GM18526 (cell line): Measurements from ENCODE around the gene P4HB.

Experiments
- POLR2A ChIP-seq: IDR thresholded peaks from 3 replicates; pipeline ENCODE4 v1.6.1; 2011; ENCODE audit not compliant: insufficient read length; ENCODE audit errors: extremely low read depth

Gene P4HB

DNA sequence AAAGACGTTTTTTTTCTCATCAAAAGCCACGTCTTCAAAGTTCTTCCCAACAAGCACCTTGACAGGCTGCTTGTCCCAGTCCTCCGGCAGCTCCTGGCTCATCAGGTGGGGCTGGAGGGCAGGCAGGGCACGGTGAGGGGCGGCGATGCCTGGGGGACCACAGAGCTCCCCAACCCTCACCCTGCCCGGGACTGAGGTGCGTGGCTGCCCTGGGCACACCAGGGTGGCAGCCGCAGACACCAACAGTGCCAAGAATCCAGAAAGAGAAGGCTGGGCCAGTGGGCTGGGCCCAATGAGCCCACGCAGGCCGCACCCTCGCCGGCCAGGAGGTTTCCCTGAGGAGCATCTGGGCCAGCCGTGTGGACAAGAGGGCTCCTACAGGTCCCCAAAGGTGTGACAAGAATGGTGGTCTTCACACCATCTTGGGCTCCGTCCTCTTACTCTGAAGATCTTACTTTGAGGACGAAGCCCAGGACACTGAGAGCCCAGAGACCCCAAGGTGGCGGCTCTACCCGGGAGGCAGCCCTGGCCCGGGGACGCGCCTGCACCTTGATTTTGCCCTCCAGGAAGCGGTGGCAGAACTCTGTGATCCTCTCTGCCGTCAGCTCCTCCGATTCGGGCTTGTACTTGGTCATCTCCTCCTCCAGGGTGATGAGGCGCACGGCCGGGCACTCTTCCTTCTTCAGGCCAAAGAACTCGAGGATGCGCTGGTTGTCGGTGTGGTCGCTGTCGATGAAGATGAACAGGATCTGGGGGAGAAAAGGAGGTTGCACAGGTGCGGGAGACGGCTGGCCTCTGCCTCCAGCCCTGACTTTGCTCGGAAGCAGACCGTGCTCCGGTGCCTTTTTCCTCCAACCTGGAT lies 14.2 kb downstream of the P4HB start:
- TF ChIP-seq POLR2A: no peak

DNA sequence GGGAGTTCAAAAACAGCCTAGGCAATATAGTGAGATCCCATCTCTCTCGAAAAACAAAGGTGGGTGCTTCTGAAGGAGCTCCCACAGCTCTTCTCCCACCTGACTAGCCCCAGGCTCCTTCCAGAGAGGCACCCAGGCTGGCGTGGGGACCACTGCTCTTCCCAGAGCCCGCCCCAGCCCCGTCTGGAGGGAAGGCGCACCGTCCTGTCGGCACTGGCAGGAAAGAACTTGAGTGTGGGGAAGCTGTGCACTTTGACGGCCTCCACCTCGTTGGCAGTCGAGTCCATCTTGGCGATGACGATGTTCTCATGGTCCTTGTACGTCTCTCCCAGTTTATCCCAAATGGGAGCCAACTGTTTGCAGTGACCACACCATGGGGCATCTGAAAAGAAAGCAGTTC lies 15.0 kb downstream of the P4HB start:
- TF ChIP-seq POLR2A: no peak

GRCh38 chr17:81844887-81845286 lies 15.4 kb downstream of the P4HB start:
- no peak for TF ChIP-seq POLR2A

GRCh38 chr17:81844327-81844851 lies 15.9 kb downstream of the P4HB start:
- TF ChIP-seq POLR2A: no peak

DNA sequence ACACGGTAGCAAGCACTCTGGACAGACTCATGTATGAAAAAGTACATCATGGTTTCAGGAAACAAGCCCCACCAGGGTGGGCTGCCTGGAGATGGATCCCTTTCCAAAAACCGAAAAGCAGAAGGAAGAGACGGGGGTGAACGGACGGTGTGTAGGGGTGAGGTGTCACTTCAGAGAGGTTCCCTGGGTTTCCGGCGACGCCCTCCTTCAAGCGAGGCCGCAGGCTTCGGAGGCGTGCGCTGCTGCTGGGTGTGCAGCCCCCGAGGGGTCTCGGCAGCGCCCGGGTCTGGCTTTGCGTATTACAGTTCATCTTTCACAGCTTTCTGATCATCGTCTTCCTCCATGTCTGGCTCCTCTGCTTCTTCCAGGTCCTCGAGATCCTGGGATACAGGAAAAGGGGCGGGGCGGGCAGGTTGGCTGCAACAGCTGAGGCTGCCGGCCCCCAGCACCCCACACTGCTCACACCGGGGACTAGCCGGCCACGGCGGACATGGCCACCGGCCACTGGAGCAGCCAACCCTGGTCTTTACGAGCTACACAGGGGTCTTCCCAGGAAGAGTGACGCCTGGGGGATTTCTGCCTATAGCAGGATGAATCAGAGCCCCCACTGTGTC lies 16.5 kb downstream of the P4HB start:
- no peak for TF ChIP-seq POLR2A

DNA sequence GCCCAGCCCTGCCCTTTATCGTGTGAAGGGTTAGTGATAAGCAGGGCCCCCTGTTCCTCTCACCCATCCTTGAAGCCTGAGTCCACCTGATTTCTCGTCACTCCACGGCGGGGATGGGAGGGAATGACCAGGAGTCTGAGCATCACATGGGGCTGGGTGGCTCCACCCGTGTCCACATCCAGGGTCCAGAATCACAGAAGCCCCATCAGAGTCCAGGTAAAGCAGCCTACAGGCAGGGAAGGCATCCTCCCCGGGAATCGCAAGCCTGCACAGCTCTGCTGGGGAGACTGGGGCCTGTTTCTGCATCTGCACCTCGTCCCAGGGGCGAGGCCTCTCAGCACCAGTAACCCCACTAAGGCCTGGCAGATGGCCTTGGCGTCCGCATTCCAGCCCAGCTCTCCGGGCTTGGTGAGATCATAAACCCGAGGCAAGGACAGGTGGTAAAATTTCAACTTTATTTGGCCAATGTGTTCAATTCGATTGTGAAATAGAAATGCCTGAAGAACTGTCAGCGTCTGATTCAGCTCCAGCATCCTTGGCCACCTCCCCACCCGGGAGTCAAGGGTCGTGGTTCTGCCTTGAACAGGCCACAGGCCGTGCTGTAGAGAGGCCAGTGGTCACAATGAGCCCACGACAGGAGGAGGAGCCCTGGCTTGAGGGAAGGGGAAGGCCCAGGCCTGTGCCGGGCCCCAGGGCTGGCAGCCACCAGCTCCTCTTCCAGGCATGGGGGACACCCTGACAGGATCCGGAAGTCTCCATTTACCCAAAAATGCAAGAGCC lies 17.4 kb downstream of the P4HB start:
- no peak for TF ChIP-seq POLR2A

DNA sequence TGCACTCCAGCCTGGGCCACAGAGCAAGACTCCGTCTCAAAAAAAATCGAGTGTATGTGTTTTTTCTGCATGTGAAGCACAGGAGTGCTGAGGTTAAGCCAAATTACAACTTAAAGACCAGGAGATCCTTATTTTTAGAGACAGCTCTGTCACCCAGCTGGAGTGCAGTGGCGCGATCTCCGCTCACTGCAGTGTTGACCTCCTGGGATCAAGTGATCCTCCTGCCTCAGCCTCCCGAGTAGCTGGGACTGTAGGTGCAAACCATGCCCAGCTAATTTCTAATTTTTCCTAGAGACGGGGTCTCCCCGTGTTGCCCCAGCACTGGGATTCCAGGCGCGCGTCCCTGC lies 18.0 kb downstream of the P4HB start:
- TF ChIP-seq POLR2A: no peak

DNA sequence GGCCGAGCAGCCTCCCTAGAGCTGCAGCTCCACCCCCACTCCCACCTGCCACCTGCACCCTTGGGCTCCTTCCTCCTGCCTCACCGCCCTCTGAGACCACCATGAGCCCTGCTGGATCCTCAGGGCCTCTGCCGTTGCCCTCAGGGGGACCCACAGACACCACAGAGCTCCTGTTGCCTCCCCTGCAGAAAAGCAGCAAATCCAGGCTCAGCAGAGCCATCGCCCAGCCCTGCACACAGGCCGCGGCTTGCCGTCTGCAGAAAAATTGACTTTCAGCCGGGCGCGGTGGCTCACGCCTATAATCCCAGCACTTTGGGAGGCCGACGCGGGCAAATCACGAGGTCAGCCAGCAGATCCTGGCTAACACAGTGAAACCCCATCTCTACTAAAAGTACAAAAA lies 18.5 kb downstream of the P4HB start:
- no peak for TF ChIP-seq POLR2A

- TF ChIP-seq POLR2A: no peak
These were observed 19.2 kb downstream of the P4HB start for GRCh38 chr17:81840826-81841778.

DNA sequence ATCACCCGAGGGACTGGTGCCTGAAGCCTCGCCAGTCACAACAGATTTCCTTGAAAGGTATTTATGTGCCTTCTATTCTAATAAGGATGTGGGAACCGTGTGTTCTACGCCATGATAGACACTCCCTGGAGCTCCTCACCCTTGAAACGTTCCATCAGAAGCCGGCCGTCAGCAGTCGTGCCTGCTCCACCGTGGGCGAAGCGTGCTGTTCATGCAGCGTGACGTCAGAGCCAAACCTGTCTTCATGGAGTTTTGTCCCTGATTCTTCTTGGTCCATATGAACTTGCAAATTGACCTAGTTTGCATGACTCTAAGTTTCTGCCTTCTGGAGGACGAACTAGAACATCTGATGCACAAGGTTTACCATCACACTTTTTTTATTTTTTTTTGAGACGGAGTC lies 21.0 kb downstream of the P4HB start:
- TF ChIP-seq POLR2A: no peak

- no peak for TF ChIP-seq POLR2A
These were observed 21.5 kb downstream of the P4HB start for GRCh38 chr17:81838753-81839255.

- no peak for TF ChIP-seq POLR2A
These were observed 22.7 kb downstream of the P4HB start for GRCh38 chr17:81837641-81838040.

DNA sequence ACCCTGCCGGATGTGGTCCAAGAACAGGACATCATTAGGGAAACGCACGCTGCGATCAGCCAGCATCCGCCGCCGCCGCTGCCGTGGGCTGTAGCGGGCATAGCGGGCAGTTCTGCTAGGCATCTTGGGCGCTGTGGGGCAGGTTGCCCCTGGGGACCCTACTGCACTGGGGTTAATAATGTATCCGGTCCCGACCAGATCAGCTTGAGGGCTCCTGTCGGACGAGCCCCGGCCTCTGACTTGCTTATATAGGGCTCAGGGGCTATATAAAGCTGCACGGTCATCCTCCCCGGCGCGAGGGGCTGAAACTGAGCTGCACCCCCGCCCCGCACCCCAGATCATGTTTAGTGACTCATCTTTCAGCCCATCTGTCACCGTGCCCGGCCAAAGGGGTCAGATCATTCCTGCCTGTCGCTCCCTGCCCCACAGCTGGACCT lies 25.5 kb downstream of the P4HB start, which contains the start of gene PPP1R27:
PPP1R27 (minus strand) TSS at position 220 of the 437 bp plus-strand sequence; CDS start at position 123, 97 bp downstream.
- TF ChIP-seq POLR2A: no peak
